IMR-90 (cell line): Measurements from ENCODE around the gene EMCN. TPM values are rescaled to one million over a fixed set of nuclear protein-coding genes. Genes with fewer than 3 reads are reported as not detected.

Experiments
- ATAC-seq: fragments of 200-7000 bp; cut with Tn5 transposase; 2 replicates; pipeline ENCODE4 v1.9.1; 2020; ENCODE audit warnings: low read depth, mild to moderate bottlenecking, moderate library complexity
- BruUV-seq: library from RNA; stranded (reverse); fragments of 400-500 nt; replicated peaks from 2 replicates; lab custom pipeline; 2021; lab: Mats Ljungman, UMichigan
- CTCF ChIA-PET: fragments of 300-600 bp; formaldehyde crosslinking; extraction: SDS; loops from one replicate; lab custom pipeline; 2021; ENCODE audit warnings: antibody characterized with exemption; lab: Yijun Ruan, JAX
- POLR2A ChIA-PET: fragments of 300-600 bp; sonication (Branson Sonifier 250); formaldehyde crosslinking; loops from one replicate; lab custom pipeline; 2022; ENCODE audit warnings: antibody characterized with exemption; ENCODE audit not compliant: unreplicated experiment; lab: Charles Lee
- DNase-seq: peaks from one replicate; pipeline ENCODE4 v3.0.0; 2013
- H2AFZ ChIP-seq: replicated peaks from 2 replicates; pipeline ENCODE3; 2013; ENCODE audit warnings: low read length, mild to moderate bottlenecking; ENCODE audit not compliant: poor library complexity
- H2AK5ac ChIP-seq: 2 replicates; pipeline ENCODE4 v1.6.1; 2013; ENCODE audit warnings: low read depth, low read length, inconsistent platforms
- H2AK9ac ChIP-seq: replicated peaks from 2 replicates; pipeline ENCODE3; 2013; ENCODE audit warnings: mild to moderate bottlenecking, low read depth, low read length, moderate library complexity; ENCODE audit not compliant: poor library complexity
- H2BK120ac ChIP-seq: 2 replicates; pipeline ENCODE4 v1.6.1; 2013; ENCODE audit warnings: low read depth, low read length, inconsistent platforms
- H2BK15ac ChIP-seq: 3 replicates; pipeline ENCODE4 v1.6.1; 2013; ENCODE audit warnings: low read depth, low read length, inconsistent platforms
- H2BK20ac ChIP-seq: 2 replicates; pipeline ENCODE4 v1.6.1; 2013; ENCODE audit warnings: low read depth, mild to moderate bottlenecking, inconsistent platforms, low read length, moderate library complexity
- H2BK5ac ChIP-seq: 2 replicates; pipeline ENCODE4 v1.6.1; 2013; ENCODE audit warnings: mild to moderate bottlenecking, low read depth, low read length, inconsistent platforms; ENCODE audit not compliant: poor library complexity, severe bottlenecking
- H3K14ac ChIP-seq: replicated peaks from 2 replicates; pipeline ENCODE4 v1.6.1; 2013; ENCODE audit warnings: low read depth, low read length, inconsistent platforms
- H3K18ac ChIP-seq: 2 replicates; pipeline ENCODE4 v1.6.1; 2013; ENCODE audit warnings: low read depth, low read length, control low read depth
- H3K23ac ChIP-seq: 2 replicates; pipeline ENCODE4 v1.6.1; 2013; ENCODE audit warnings: low read depth, low read length, inconsistent platforms
- H3K27ac ChIP-seq: 2 replicates; pipeline ENCODE4 v1.5.1; 2013; ENCODE audit warnings: mild to moderate bottlenecking, control low read depth, low read length; ENCODE audit not compliant: insufficient read depth
- H3K27me3 ChIP-seq: 2 replicates; pipeline ENCODE4 v1.6.1; 2013; ENCODE audit warnings: low read length; ENCODE audit not compliant: control insufficient read depth, insufficient read depth
- H3K36me3 ChIP-seq: 2 replicates; pipeline ENCODE4 v1.6.1; 2013; ENCODE audit warnings: low read length, mixed read lengths; ENCODE audit not compliant: control insufficient read depth, insufficient read depth
- H3K4ac ChIP-seq: 2 replicates; pipeline ENCODE4 v1.6.1; 2013; ENCODE audit warnings: low read depth, low read length, inconsistent platforms
- H3K4me1 ChIP-seq: 2 replicates; pipeline ENCODE4 v1.6.1; 2013; ENCODE audit warnings: low read length, mixed read lengths; ENCODE audit not compliant: control insufficient read depth, insufficient read depth
- H3K4me2 ChIP-seq: 2 replicates; pipeline ENCODE4 v1.6.1; 2013; ENCODE audit warnings: low read depth, mild to moderate bottlenecking, control low read depth, low read length, moderate library complexity
- H3K4me3 ChIP-seq: 2 replicates; pipeline ENCODE4 v1.5.1; 2013; ENCODE audit warnings: low read depth, mild to moderate bottlenecking, control low read depth, low read length, moderate library complexity; ENCODE audit not compliant: insufficient read depth
- H3K56ac ChIP-seq: 2 replicates; pipeline ENCODE4 v1.6.1; 2013; ENCODE audit warnings: low read length, inconsistent platforms; ENCODE audit not compliant: insufficient read depth; ENCODE audit errors: extremely low read depth
- H3K79me1 ChIP-seq, 2 experiments: 2 replicates each; pipeline ENCODE4 v1.6.1; 2013; ENCODE audit warnings: low read length in 2 of 2, inconsistent platforms in 1 of 2, low read depth in 1 of 2
- H3K9ac ChIP-seq: 2 replicates; pipeline ENCODE4 v1.6.1; 2013; ENCODE audit warnings: low read depth, low read length, control low read depth
- H3K9me1 ChIP-seq: 2 replicates; pipeline ENCODE4 v1.6.1; 2013; ENCODE audit warnings: low read length, inconsistent platforms; ENCODE audit not compliant: insufficient read depth
- H3K9me3 ChIP-seq: 2 replicates; pipeline ENCODE4 v1.6.1; 2013; ENCODE audit warnings: low read length; ENCODE audit not compliant: control insufficient read depth, insufficient read depth
- H4K20me1 ChIP-seq: 2 replicates; pipeline ENCODE4 v1.6.1; 2013; ENCODE audit warnings: low read length, inconsistent platforms; ENCODE audit not compliant: insufficient read depth
- H4K5ac ChIP-seq: 2 replicates; pipeline ENCODE4 v1.6.1; 2013; ENCODE audit warnings: mild to moderate bottlenecking, low read depth, low read length, control low read depth
- H4K8ac ChIP-seq, 2 experiments: 2 replicates each; pipeline ENCODE4 v1.6.1; 2013; ENCODE audit warnings: low read depth in 2 of 2, low read length in 2 of 2, control low read depth in 1 of 2, inconsistent platforms in 1 of 2
- H4K91ac ChIP-seq: 2 replicates; pipeline ENCODE4 v1.6.1; 2013; ENCODE audit warnings: low read depth, low read length, inconsistent platforms; ENCODE audit not compliant: insufficient read depth
- CHD1 ChIP-seq: IDR thresholded peaks from 2 replicates; pipeline ENCODE4 v1.6.1; 2012; ENCODE audit warnings: low read depth, low read length, improper control_type of control experiment
- FOS ChIP-seq: fragments of 150-350 bp; IDR thresholded peaks from 2 replicates; pipeline ENCODE4 v1.6.1; 2016; ENCODE audit warnings: low read depth, low read length
- MXI1 ChIP-seq: IDR thresholded peaks from 2 replicates; pipeline ENCODE4 v1.6.1; 2012; ENCODE audit warnings: low read depth, mild to moderate bottlenecking, low read length, moderate library complexity, borderline replicate concordance
- NFE2L2 ChIP-seq: fragments of 150-350 bp; IDR thresholded peaks from 2 replicates; pipeline ENCODE4 v1.6.1; 2016; ENCODE audit warnings: low read depth, mild to moderate bottlenecking, low read length
- POLR2A ChIP-seq: IDR thresholded peaks from 2 replicates; pipeline ENCODE4 v1.6.1; 2012; ENCODE audit warnings: mild to moderate bottlenecking, low read depth, low read length
- RAD21 ChIP-seq: IDR thresholded peaks from 2 replicates; pipeline ENCODE4 v1.6.1; 2012; ENCODE audit warnings: low read length, improper control_type of control experiment
- RFX5 ChIP-seq: IDR thresholded peaks from 2 replicates; pipeline ENCODE4 v1.8.0; 2012; ENCODE audit warnings: low read depth, mild to moderate bottlenecking, low read length, moderate library complexity
- SMC3 ChIP-seq: fragments of 150-350 bp; IDR thresholded peaks from 2 replicates; pipeline ENCODE4 v1.6.1; 2016; ENCODE audit warnings: low read depth, mild to moderate bottlenecking, antibody characterized with exemption, low read length, moderate library complexity
- USF2 ChIP-seq: fragments of 150-350 bp; IDR thresholded peaks from 2 replicates; pipeline ENCODE4 v1.6.1; 2017; ENCODE audit warnings: mild to moderate bottlenecking, antibody characterized with exemption, low read length, low read depth
- dilution Hi-C: fragments of 300-500 bp; cut with HindIII; formaldehyde crosslinking; loops from one replicate; pipeline ENCODE4 v1.14.3; 2018; ENCODE audit warnings: low sequenced_read_pairs; ENCODE audit not compliant: unreplicated experiment
- in situ Hi-C: fragments of 300-500 bp; cut with MboI; formaldehyde crosslinking; loops from 3 replicates; pipeline ENCODE4 v1.14.3; 2019; ENCODE audit warnings: low sequenced_read_pairs, inconsistent platforms, mixed read lengths
- intact Hi-C: fragments of 100-400 bp; cut with micrococcal nuclease; formaldehyde crosslinking; loops from 2 replicates; pipeline ENCODE4 v1.10.0; 2022
- polyA plus RNA-seq, 3 experiments: library from polyadenylated mRNA; depleted of rRNA; stranded (reverse); fragments of >200 nt; gene quantifications; 2 replicates each; pipeline ENCODE4 v1.2.3, GENCODE V29; 2012; ENCODE audit warnings: low replicate concordance in 1 of 3
- total RNA-seq: library from RNA; depleted of rRNA; stranded (reverse); fragments of >200 nt; gene quantifications from 2 replicates; pipeline ENCODE4 v1.2.3, GENCODE V29; 2012

The EMCN gene
- total and polyA plus RNA-seq, 2 of the 4 experiments (the other 2 are of a cell fraction) = not detected

- Histone ChIP-seq H3K9me1 (no peaks in the 10 kb centered on the region), H3K27me3 (no peaks in the 10 kb centered on the region), H2BK120ac (no peak overlapping the region), H2AK5ac (no peak overlapping the region), H2AFZ (no peak overlapping the region), H3K4me2 (no peak overlapping the region), H3K79me1 (no peaks in the 10 kb centered on the region), H3K36me3 (no peaks in the 10 kb centered on the region), H3K23ac (no peak overlapping the region), H3K56ac (no peak overlapping the region), H3K9ac (no peak overlapping the region), H3K4me1 (no peaks in the 10 kb centered on the region), H2BK20ac (no peak overlapping the region), H3K4me3 (no peak overlapping the region), H3K4ac (no peak overlapping the region), H4K91ac (no peak overlapping the region), H2BK15ac (no peak overlapping the region), H3K14ac (no peak overlapping the region), H3K27ac (no peak overlapping the region), H4K20me1 (no peaks in the 10 kb centered on the region), H4K8ac (no peak overlapping the region), H3K18ac (no peak overlapping the region), H4K5ac (no peak overlapping the region), H2AK9ac (no peak overlapping the region), H2BK5ac (no peak overlapping the region), H3K9me3 (no peaks in the 10 kb centered on the region)
- ChIA-PET CTCF (no interaction called here), POLR2A (no interaction called here)
- intact Hi-C loops (loop anchor here (10.0 kb wide), 1 partner anchor 503 kb away; no protein-coding TSS in a partner anchor), dilution Hi-C loops (no loop called here), in situ Hi-C loops (no loop called here)
- BruUV-seq = no TSS peak
- DNase-seq = peak; percentile 33
- peak; percentile 44; the same call in 1 of the 2 replicates for ATAC-seq
- TF ChIP-seq RAD21 (no peak), NFE2L2 (no peak), MXI1 (no peak), SMC3 (no peak), FOS (no peak), CHD1 (no peak), POLR2A (no peak), USF2 (no peak), RFX5 (no peak)
Measured at GRCh38 chr4:100497791-100498190, 20.0 kb downstream of the EMCN start.
